NCI-H2196 (cell line): Measurements from ENCODE around the gene LORICRIN.
"Not testable (repeated sequence)": the region's sequence is repeated elsewhere in the genome, so short reads cannot be mapped to it uniquely, and the experiment has no call there.

ENCODE experiments used
- DNase-seq: peaks from one replicate; lab custom pipeline; 2025; ENCODE audit not compliant: unreplicated experiment; lab: John Stamatoyannopoulos, UW

The LORICRIN gene

GRCh38 chr1:153259387-153259786, at the start of gene LORICRIN:
Gene LORICRIN (plus strand): TSS chr1:153259687. CDS start chr1:153260950, 1,263 bp downstream.
- no peak for DNase-seq

- DNase-seq: no peak
These were observed 49.3 kb upstream of the LORICRIN start for GRCh38 chr1:153210206-153210605.

GRCh38 chr1:153212201-153212600, 47.3 kb upstream of the LORICRIN start:
- DNase-seq: no peak

- no peak for DNase-seq
These were observed 46.0 kb upstream of the LORICRIN start for GRCh38 chr1:153213519-153213918.

GRCh38 chr1:153217212-153217611, 42.3 kb upstream of the LORICRIN start, which contains the start of gene PRR9:
Gene PRR9 (plus strand): TSS chr1:153217584. CDS start chr1:153218145, 561 bp downstream.
- no peak for DNase-seq

GRCh38 chr1:153217744-153218416, 41.6 kb upstream of the LORICRIN start:
- DNase-seq: no peak

GRCh38 chr1:153220606-153221303, 38.7 kb upstream of the LORICRIN start:
- no peak for DNase-seq

- peak; percentile 66 for DNase-seq
These were observed 36.2 kb upstream of the LORICRIN start for GRCh38 chr1:153223040-153223891.

- no peak for DNase-seq
These were observed 31.7 kb upstream of the LORICRIN start for GRCh38 chr1:153227810-153228209.

GRCh38 chr1:153228491-153228890, 31.0 kb upstream of the LORICRIN start:
- DNase-seq: no peak

- DNase-seq: not testable (repeated sequence)
These were observed 30.2 kb upstream of the LORICRIN start for GRCh38 chr1:153229076-153229829.

GRCh38 chr1:153231363-153231762, 28.1 kb upstream of the LORICRIN start:
- no peak for DNase-seq

- DNase-seq: no peak
These were observed 27.7 kb upstream of the LORICRIN start for GRCh38 chr1:153231785-153232184.

GRCh38 chr1:153232553-153232952, 26.9 kb upstream of the LORICRIN start:
- DNase-seq: no peak

- DNase-seq: no peak
These were observed 26.0 kb upstream of the LORICRIN start for GRCh38 chr1:153233448-153233847.

- DNase-seq: no peak
These were observed 21.0 kb upstream of the LORICRIN start for GRCh38 chr1:153238527-153238926.

GRCh38 chr1:153242160-153242559, 17.3 kb upstream of the LORICRIN start:
- DNase-seq: no peak

GRCh38 chr1:153245466-153245865, 14.0 kb upstream of the LORICRIN start:
- DNase-seq: no peak

- no peak for DNase-seq
These were observed 13.5 kb upstream of the LORICRIN start for GRCh38 chr1:153246018-153246417.

GRCh38 chr1:153246825-153247224, 12.7 kb upstream of the LORICRIN start:
- no peak for DNase-seq
